ENCODE results near the gene EPAS1. TPM values are rescaled to one million over a fixed set of nuclear protein-coding genes. Genes with fewer than 3 reads are reported as not detected.

EPAS1 gene
- total RNA-seq, 2 experiments from 2014 or later: 4.2 to 5.4 TPM

GRCh38 chr2:46381263-46381849 lies 84.1 kb downstream of the EPAS1 start:
- no peak overlapping the region for H3K27ac Mint-ChIP-seq
- DNase-seq: no peak
- ChIA-PET CTCF (no interaction called here), POLR2A (no interaction called here)
- no peaks in the 10 kb centered on the region for H3K9me3 ChIP-seq (ENCODE audit: control insufficient read depth in 1 of 2, insufficient read depth in 1 of 2, low read length in 2 of 2)
- ATAC-seq (ENCODE audit: poor library complexity): no peak
- H3K36me3 Mint-ChIP-seq (ENCODE audit: low read depth): no peaks in the 10 kb centered on the region
- intact Hi-C loops (cut with DNase I, micrococcal nuclease): no loop called here
- H3K27ac ChIP-seq (ENCODE audit: low read depth in 1 of 2, low read length in 2 of 2): no peak overlapping the region
- no peak for TF ChIP-seq CTCF (IDR thresholded peaks at IDR 0.05)
- no peak overlapping the region for H3K4me3 Mint-ChIP-seq
- H3K4me1 Mint-ChIP-seq (ENCODE audit: low read depth): no peaks in the 10 kb centered on the region
- H3K4me1 ChIP-seq (ENCODE audit: insufficient read depth, low read length): no peaks in the 10 kb centered on the region
- no peaks in the 10 kb centered on the region for H3K27me3 ChIP-seq (ENCODE audit: control insufficient read depth in 1 of 2, insufficient read depth in 2 of 2, low read length in 2 of 2)
- H3K4me3 ChIP-seq (ENCODE audit: low read length): no peak overlapping the region
- H3K36me3 ChIP-seq (ENCODE audit: insufficient read depth, low read length): no peaks in the 10 kb centered on the region
- H3K9me3 Mint-ChIP-seq: no peaks in the 10 kb centered on the region
- no peaks in the 10 kb centered on the region for H3K27me3 Mint-ChIP-seq

- TF ChIP-seq CTCF (IDR thresholded peaks at IDR 0.05): no peak
- H3K4me3 ChIP-seq (ENCODE audit: low read length): no peak overlapping the region
- Mint-ChIP-seq H3K4me1 (ENCODE audit: low read depth) (no peaks in the 10 kb centered on the region), H3K27me3 (no peaks in the 10 kb centered on the region), H3K36me3 (ENCODE audit: low read depth) (no peaks in the 10 kb centered on the region), H3K27ac (no peak overlapping the region), H3K9me3 (no peaks in the 10 kb centered on the region), H3K4me3 (no peak overlapping the region)
- ATAC-seq (ENCODE audit: poor library complexity): no peak
- no peaks in the 10 kb centered on the region for H3K4me1 ChIP-seq (ENCODE audit: insufficient read depth, low read length)
- no peaks in the 10 kb centered on the region for H3K9me3 ChIP-seq (ENCODE audit: control insufficient read depth in 1 of 2, insufficient read depth in 1 of 2, low read length in 2 of 2)
- CTCF ChIA-PET: no interaction called here
- intact Hi-C loops (cut with DNase I, micrococcal nuclease): no loop called here
- no peak overlapping the region for H3K27ac ChIP-seq (ENCODE audit: low read depth in 1 of 2, low read length in 2 of 2)
- no peak for DNase-seq
- no peaks in the 10 kb centered on the region for H3K27me3 ChIP-seq (ENCODE audit: control insufficient read depth in 1 of 2, insufficient read depth in 2 of 2, low read length in 2 of 2)
- no peaks in the 10 kb centered on the region for H3K36me3 ChIP-seq (ENCODE audit: insufficient read depth, low read length)
- POLR2A ChIA-PET: no interaction called here
These were observed 84.7 kb downstream of the EPAS1 start for GRCh38 chr2:46381871-46382270.

GRCh38 chr2:46382331-46383112 lies 85.3 kb downstream of the EPAS1 start:
- Mint-ChIP-seq H3K27me3 (no peaks in the 10 kb centered on the region), H3K9me3 (no peaks in the 10 kb centered on the region), H3K4me1 (ENCODE audit: low read depth) (no peaks in the 10 kb centered on the region), H3K27ac (no peak overlapping the region), H3K36me3 (ENCODE audit: low read depth) (no peaks in the 10 kb centered on the region), H3K4me3 (no peak overlapping the region)
- no peak overlapping the region for H3K4me3 ChIP-seq (ENCODE audit: low read length)
- ChIA-PET CTCF (no interaction called here), POLR2A (no interaction called here)
- no peaks in the 10 kb centered on the region for H3K27me3 ChIP-seq (ENCODE audit: control insufficient read depth in 1 of 2, insufficient read depth in 2 of 2, low read length in 2 of 2)
- intact Hi-C loops (cut with DNase I, micrococcal nuclease): no loop called here
- DNase-seq (no peak), ATAC-seq (ENCODE audit: poor library complexity) (no peak)
- no peaks in the 10 kb centered on the region for H3K36me3 ChIP-seq (ENCODE audit: insufficient read depth, low read length)
- H3K9me3 ChIP-seq (ENCODE audit: control insufficient read depth in 1 of 2, insufficient read depth in 1 of 2, low read length in 2 of 2): no peaks in the 10 kb centered on the region
- no peak overlapping the region for H3K27ac ChIP-seq (ENCODE audit: low read depth in 1 of 2, low read length in 2 of 2)
- TF ChIP-seq CTCF (IDR thresholded peaks at IDR 0.05): no peak
- peaks cover 2% of the 10 kb centered on the region for H3K4me1 ChIP-seq (ENCODE audit: insufficient read depth, low read length)

All from CD4-positive, alpha-beta T cell (primary cell).